WERI-Rb-1 (cell line): Measurements from ENCODE around the gene CXADR.

ENCODE experiments used
- DNase-seq: peaks from one replicate; pipeline ENCODE4 v3.0.0-alpha.2; 2020
- H3K27ac ChIP-seq: fragments of 250-450 bp; sonication (Bioruptor Pico); 2 replicates; pipeline ENCODE4 v1.5.1; 2020; ENCODE audit warnings: mild to moderate bottlenecking, moderate library complexity
- H3K27me3 ChIP-seq: fragments of 250-450 bp; sonication (Bioruptor Pico); 2 replicates; pipeline ENCODE4 v1.5.1; 2021; ENCODE audit warnings: mild to moderate bottlenecking, low read depth, moderate library complexity; ENCODE audit not compliant: insufficient read depth, severe bottlenecking
- H3K36me3 ChIP-seq: fragments of 250-450 bp; sonication (Bioruptor Pico); 2 replicates; pipeline ENCODE4 v1.5.1; 2020; ENCODE audit warnings: mild to moderate bottlenecking, moderate library complexity
- H3K4me3 ChIP-seq: 2 replicates; pipeline ENCODE4 v1.5.1; 2011; ENCODE audit warnings: low read depth, mild to moderate bottlenecking, control low read depth, low read length
- H3K9me3 ChIP-seq: fragments of 250-450 bp; sonication (Bioruptor Pico); 2 replicates; pipeline ENCODE4 v1.5.1; 2021; ENCODE audit warnings: mild to moderate bottlenecking, moderate library complexity; ENCODE audit not compliant: severe bottlenecking
- CTCF ChIP-seq: IDR thresholded peaks from 2 replicates; pipeline ENCODE4 v1.5.1; 2011; ENCODE audit warnings: low read depth, mild to moderate bottlenecking, control low read depth, inconsistent platforms, low read length

Gene CXADR

DNA sequence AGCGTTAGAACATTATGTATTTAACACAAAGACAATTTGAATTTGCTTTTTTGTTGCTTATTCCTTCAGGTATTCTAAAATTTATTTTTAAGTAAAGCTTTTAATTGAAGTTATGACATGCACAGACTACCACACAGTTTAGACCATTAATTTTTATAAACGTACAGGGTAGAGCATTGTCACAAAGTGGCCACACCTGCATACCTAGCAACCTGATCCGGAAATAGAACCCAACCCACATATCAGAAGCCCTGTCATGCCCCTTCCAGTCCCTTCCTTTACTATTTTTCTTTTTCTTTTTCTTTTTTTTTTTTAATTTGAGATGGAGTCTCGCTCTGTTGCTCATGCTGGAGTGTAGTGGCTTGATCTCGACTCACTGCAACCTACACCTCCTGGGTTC is 16.8 kb downstream of the CXADR start:
- Histone ChIP-seq H3K36me3 (no peaks in the 10 kb centered on the region), H3K27ac (no peak overlapping the region), H3K4me3 (no peak overlapping the region), H3K9me3 (no peaks in the 10 kb centered on the region), H3K27me3 (no peaks in the 10 kb centered on the region)
- no peak for TF ChIP-seq CTCF
- DNase-seq: no peak

- no peak overlapping the region for H3K27ac ChIP-seq
- no peak for TF ChIP-seq CTCF
- DNase-seq: no peak
- no peaks in the 10 kb centered on the region for H3K9me3 ChIP-seq
- H3K4me3 ChIP-seq: no peak overlapping the region
- H3K36me3 ChIP-seq: peaks cover 6% of the 10 kb centered on the region; the same call in 1 of the 2 replicates
- no peaks in the 10 kb centered on the region for H3K27me3 ChIP-seq
These were observed 19.4 kb downstream of the CXADR start for GRCh38 chr21:17532292-17532691.

DNA sequence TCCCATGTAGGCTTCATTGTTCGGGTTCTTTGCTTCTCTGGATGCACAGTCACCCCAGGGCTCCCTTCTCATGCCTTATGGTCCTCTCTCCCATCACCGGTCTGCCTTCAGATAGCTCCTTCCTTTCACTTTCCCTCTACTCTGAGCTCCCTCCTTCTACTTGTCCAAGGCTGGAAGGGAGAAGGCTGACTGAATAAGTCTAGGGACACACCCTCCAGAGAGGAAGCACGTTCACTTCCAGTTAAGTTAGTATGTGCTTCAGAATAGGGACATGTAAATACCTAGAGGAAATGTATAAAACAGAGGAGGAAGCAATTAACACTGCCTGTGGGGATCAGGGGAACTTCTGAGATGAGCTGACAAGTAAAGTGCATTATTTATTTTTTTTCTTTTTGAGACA is 23.5 kb downstream of the CXADR start:
- H3K36me3 ChIP-seq: peaks cover 6% of the 10 kb centered on the region; the same call in 1 of the 2 replicates
- H3K9me3 ChIP-seq: no peaks in the 10 kb centered on the region
- H3K27ac ChIP-seq: no peak overlapping the region
- no peak for DNase-seq
- TF ChIP-seq CTCF: no peak
- H3K27me3 ChIP-seq: no peaks in the 10 kb centered on the region
- no peak overlapping the region for H3K4me3 ChIP-seq

DNA sequence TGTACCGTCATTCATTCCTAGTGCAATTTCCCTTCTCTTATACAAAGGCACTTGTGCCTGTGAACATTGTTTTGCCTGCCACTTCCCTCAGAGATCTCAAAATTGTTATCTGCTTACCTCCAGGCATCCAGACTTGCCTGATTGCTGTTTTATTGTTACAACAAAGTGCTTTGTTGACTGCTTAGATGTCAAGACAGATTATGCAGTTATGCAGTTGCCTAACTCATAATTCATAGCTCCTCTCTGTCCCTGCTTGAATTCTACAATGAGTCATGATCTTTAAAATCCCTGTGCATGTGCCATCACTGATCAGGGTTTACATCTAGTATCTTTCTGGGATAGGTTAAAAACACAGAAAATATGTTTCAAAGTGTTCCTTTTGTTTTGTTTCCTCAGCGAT is 24.5 kb downstream of the CXADR start:
- Histone ChIP-seq H3K9me3 (no peaks in the 10 kb centered on the region), H3K36me3 (peaks cover 6% of the 10 kb centered on the region; the same call in 1 of the 2 replicates), H3K27me3 (no peaks in the 10 kb centered on the region), H3K4me3 (no peak overlapping the region), H3K27ac (no peak overlapping the region)
- no peak for DNase-seq
- TF ChIP-seq CTCF: no peak

DNA sequence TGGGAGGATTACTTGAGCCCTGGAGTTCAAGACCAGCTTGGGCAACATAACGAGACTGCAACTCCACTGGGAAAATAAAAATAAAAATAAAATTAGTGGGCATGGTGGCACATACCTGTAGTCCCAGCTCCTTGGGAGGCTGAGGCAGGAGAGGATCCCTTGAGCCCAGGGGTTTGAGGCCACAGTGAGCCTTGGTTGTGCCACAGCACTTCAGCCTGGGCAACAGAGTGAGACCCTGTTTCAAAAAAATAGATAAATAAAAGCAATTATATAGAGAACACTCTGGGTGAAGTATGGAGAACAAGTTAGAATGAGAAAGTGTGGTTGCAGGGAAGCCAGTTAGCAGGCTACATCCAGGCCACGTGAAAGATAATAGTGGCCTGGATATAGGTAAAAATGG is 25.7 kb downstream of the CXADR start:
- no peak for DNase-seq
- Histone ChIP-seq H3K9me3 (no peaks in the 10 kb centered on the region), H3K27ac (no peak overlapping the region), H3K4me3 (no peak overlapping the region), H3K27me3 (no peaks in the 10 kb centered on the region), H3K36me3 (peaks cover 6% of the 10 kb centered on the region; the same call in 1 of the 2 replicates)
- TF ChIP-seq CTCF: no peak

DNA sequence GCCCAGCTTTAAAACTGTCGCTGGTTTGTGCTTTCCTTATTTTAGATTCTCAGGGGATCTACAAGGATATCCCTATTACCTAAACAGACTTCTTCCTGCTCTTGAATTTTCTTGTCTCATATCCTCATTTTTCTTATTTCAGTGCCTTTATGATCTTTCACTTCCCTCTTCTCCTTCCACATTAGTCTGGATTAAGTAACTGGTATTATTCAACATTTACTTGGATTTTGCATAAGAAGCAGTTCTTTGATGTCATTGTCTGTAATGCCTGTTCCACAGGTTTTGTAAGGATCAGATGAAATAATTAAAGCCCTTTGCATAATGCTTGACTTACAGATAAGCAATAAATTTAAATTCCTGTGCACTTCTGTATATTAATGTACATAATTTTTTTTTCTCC is 26.5 kb downstream of the CXADR start:
- TF ChIP-seq CTCF: no peak
- DNase-seq: no peak
- no peak overlapping the region for H3K27ac ChIP-seq
- no peak overlapping the region for H3K4me3 ChIP-seq
- H3K27me3 ChIP-seq: no peaks in the 10 kb centered on the region
- H3K9me3 ChIP-seq: no peaks in the 10 kb centered on the region
- peaks cover 6% of the 10 kb centered on the region; the same call in 1 of the 2 replicates for H3K36me3 ChIP-seq
